T-helper 22 cell (primary cell): ENCODE results near the gene VRK1.

Source experiments
- DNase-seq: peaks from one replicate; pipeline ENCODE4 v3.0.0-alpha.2; 2020; ENCODE audit warnings: low read depth

Gene VRK1

GRCh38 chr14:96790706-96791105 is 6.5 kb upstream of the VRK1 start:
- DNase-seq: no peak

- DNase-seq: no peak
Measured at GRCh38 chr14:96792003-96792402, 5.2 kb upstream of the VRK1 start.

DNA sequence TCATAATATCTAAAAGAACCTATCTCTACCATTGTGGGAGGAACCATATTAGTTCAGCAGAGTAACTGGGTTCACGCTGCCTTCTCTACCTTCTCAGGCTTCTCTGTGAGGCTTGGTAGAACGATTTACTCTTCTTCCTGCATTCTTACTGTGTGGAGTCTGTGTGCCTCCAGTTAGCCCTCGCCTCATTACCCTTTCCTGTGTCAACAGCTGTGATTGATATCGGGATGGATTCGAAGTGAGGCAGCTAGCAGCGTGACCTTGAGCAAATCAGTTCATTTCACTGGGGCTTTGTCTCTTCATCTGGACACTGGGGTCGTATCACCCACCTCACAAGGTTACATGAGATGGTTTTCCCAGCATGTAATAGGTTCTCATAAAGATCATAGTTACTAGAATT is 4.6 kb upstream of the VRK1 start:
- DNase-seq: no peak

DNA sequence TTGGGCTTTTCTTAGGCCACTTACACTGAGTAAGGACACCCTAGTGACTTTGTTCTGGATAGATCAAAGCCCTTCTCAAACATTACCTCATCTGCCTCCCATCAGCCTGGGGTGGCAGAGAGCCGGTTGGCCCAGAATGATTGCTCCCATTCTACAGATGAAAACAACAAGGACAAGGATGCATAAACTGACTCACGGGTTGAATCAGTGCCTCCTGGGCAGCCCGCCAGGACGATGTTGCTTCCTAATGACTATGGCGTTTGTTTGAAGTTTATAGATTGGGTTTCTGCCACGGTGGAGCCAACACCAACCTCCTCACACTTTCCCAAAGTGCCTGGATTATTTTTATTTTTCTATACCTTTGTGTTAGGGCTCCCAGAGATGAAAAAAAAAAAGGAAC is 3.6 kb upstream of the VRK1 start:
- DNase-seq: no peak

DNA sequence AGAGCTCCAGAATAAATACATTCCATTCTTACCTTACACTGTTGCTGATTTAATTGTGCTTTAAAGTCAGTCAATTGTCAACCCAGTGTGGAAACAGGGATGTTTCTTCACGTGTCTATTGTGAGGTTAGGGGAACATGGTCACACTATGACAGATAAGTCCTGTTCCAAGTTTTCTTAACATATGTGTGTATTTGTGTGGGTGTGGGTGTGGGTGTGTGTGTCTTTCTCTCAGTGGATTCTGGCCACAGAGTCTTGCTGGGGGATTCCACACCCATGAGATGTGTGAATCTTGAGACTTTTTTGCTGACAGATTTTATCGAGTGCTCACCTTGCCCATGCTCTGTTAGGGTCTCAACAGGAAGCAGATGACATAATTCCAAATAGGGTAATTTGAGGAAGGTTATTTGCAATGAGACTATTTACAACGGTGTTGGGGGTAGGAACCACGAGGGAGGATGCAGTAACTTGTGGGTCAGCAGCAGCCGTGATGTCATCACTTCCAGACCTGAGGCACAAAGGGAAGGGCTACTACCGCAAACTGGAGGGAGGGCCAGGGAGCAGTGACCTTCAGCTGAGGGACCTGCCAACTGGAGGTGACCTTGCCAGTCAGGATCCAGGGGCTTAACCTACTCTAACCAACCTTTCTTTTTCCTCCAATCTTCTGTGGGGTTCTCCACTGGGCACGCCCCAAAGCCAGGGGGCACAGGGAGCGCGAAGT is 1.9 kb upstream of the VRK1 start:
- DNase-seq: no peak

- peak; percentile 13 for DNase-seq
Measured at GRCh38 chr14:96797582-96798349, 584 bp downstream of the VRK1 start.

- no peak for DNase-seq
Measured at GRCh38 chr14:96798956-96799355, 1.8 kb downstream of the VRK1 start.

- no peak for DNase-seq
Measured at GRCh38 chr14:96799489-96800054, 2.4 kb downstream of the VRK1 start.

- no peak for DNase-seq
Measured at GRCh38 chr14:96801931-96802330, 4.7 kb downstream of the VRK1 start.

DNA sequence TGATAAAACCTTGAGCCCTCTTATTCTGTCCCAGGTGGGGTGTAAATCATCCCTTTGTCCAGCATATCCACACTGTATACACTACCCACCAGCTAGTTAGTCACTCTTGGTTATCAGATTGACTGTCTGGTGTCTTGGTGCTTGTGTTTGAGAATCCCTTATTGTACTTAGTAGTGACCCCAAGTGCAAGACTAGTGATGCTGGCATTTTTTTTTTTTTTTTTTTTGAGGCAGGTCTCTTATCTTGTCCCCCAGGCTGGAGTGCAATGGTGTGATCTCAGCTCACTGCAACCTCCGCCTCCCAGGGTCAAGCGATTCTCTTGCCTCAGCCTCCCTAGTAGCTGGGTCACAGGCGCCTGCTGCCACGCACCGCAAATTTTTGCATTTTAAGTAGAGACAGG is 5.8 kb downstream of the VRK1 start:
- DNase-seq: no peak

GRCh38 chr14:96803958-96804357 is 6.8 kb downstream of the VRK1 start:
- DNase-seq: no peak

DNA sequence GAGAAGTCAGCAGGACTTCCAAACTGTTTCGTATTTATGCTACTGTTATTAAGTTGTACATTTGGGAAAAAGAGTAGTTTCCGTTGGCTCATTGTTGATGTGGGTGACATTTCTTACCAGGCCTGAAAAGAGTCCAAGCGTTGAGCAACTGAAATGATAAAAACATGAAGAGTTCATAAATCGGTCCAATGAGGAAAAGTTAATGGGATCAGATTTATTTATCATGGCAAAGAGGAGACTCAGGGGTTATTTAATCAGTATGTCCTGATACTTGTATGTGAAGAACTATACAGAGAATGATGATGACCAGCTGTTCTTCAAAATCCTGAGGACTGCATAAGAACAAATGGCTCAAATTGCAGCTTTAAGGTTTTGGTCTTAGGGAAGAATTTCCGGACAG is 7.7 kb downstream of the VRK1 start:
- no peak for DNase-seq

GRCh38 chr14:96805956-96806355 is 8.8 kb downstream of the VRK1 start:
- DNase-seq: no peak

- no peak for DNase-seq
Measured at GRCh38 chr14:96806836-96807235, 9.7 kb downstream of the VRK1 start.

- DNase-seq: no peak
Measured at GRCh38 chr14:96808619-96809406, 11.6 kb downstream of the VRK1 start.

- no peak for DNase-seq
Measured at GRCh38 chr14:96811265-96811664, 14.1 kb downstream of the VRK1 start.

DNA sequence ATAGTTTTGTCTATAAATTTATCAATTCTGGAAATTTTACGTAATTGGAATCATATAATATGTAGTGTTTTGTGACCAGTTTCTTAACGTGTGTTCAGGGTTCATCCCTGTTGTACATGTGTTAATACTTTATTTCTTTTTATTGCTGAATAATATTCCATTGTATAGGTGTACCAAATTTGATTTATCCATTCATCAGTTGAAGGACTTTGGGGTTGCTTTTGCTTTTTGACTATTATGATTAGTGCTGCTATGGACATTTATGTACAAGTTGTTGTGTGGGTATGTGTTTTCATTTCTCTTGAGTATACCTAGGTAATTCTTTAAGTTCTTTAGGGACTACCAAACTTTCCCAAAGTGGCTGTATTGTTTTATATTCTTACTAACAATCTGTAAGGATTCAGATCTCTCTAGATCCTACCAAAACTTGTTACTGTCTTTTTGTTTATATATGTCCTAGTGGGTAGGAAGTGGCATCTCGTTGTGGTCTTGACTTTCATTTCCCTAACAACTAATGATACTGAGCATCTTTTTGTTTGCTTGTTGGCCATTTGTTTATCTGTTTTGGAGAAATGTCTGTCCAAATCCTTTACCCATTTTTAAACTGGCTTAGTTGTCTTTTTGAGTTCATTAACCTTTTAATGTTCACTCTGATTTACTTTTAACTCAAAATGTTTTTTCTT is 14.9 kb downstream of the VRK1 start:
- DNase-seq: no peak

GRCh38 chr14:96816281-96816680 is 19.1 kb downstream of the VRK1 start:
- no peak for DNase-seq

GRCh38 chr14:96817750-96818666 is 20.8 kb downstream of the VRK1 start:
- DNase-seq: no peak

GRCh38 chr14:96821501-96821900 is 24.3 kb downstream of the VRK1 start:
- no peak for DNase-seq

- DNase-seq: no peak
Measured at GRCh38 chr14:96823652-96824051, 26.5 kb downstream of the VRK1 start.
